ENCODE measurements around the gene CA5B.
"Not testable (repeated sequence)": the region's sequence is repeated elsewhere in the genome, so short reads cannot be mapped to it uniquely, and the experiment has no call there.

The CA5B gene

GRCh38 chrX:15739886-15740285 is 1.8 kb downstream of the CA5B start:
- DNase-seq (ENCODE audit: low read depth, low spot score) = no peak
- Histone ChIP-seq H3K9me3 (ENCODE audit: insufficient read depth, low read length) (no peaks in the 10 kb centered on the region), H3K36me3 (ENCODE audit: insufficient read depth, insufficient read length, low read length) (no peaks in the 10 kb centered on the region), H3K9ac (ENCODE audit: insufficient read length, low read depth) (no peak overlapping the region), H3K4me3 (ENCODE audit: insufficient read length, low read depth) (no peak overlapping the region), H3K27me3 (ENCODE audit: insufficient read depth, insufficient read length) (peaks cover 6% of the 10 kb centered on the region), H3K4me1 (ENCODE audit: insufficient read depth, insufficient read length) (peaks cover 2% of the 10 kb centered on the region)
- TF ChIP-seq YY1 (IDR thresholded peaks at IDR 0.05; ENCODE audit: insufficient read depth, insufficient read length) (no peak), ZNF274 (IDR thresholded peaks at IDR 0.05; ENCODE audit: low read depth, low read length) (no peak), SUZ12 (IDR thresholded peaks at IDR 0.05; ENCODE audit: extremely low read depth, insufficient read depth, insufficient read length) (no peak)

DNA sequence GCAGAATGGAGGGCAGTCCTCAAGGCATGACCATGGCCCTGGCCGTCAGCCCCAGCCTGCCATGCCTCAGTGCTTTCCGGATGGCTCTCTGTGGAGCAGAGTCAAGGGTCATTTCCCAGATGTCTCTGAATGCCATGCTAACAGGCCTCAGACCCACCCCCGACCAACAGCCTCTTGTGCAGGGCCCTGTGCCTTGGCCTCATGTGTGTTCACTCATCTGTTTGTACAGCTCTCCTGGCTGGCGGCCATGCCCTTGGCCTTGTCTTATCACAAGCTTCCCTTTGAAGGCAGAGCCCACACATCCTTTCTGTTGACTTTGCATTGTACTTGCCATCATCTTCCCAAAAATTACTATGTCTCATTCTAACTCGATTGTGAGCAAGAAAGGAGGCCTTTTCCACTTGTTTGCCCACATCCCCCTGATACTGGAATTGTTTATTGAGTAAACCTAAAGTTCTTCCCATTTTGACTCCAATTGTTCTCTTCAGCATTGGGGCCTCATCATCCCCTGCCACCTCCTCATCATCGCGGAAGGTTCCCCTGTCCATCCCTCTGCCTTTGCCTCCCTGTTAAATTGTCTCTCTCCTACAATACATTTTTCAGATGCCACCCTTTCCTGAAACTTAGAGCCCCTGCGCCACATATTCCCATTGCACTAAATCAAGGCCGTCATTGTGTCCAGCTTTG is 6.3 kb downstream of the CA5B start:
- no peak for DNase-seq (ENCODE audit: low read depth, low spot score)
- Histone ChIP-seq H3K4me3 (ENCODE audit: insufficient read length, low read depth) (no peak overlapping the region), H3K36me3 (ENCODE audit: insufficient read depth, insufficient read length, low read length) (no peaks in the 10 kb centered on the region), H3K9me3 (ENCODE audit: insufficient read depth, low read length) (no peaks in the 10 kb centered on the region), H3K27me3 (ENCODE audit: insufficient read depth, insufficient read length) (peaks cover 2% of the 10 kb centered on the region), H3K4me1 (ENCODE audit: insufficient read depth, insufficient read length) (no peaks in the 10 kb centered on the region), H3K9ac (ENCODE audit: insufficient read length, low read depth) (no peak overlapping the region)
- TF ChIP-seq ZNF274 (IDR thresholded peaks at IDR 0.05; ENCODE audit: low read depth, low read length) (no peak), SUZ12 (IDR thresholded peaks at IDR 0.05; ENCODE audit: extremely low read depth, insufficient read depth, insufficient read length) (no peak), YY1 (IDR thresholded peaks at IDR 0.05; ENCODE audit: insufficient read depth, insufficient read length) (no peak)

DNA sequence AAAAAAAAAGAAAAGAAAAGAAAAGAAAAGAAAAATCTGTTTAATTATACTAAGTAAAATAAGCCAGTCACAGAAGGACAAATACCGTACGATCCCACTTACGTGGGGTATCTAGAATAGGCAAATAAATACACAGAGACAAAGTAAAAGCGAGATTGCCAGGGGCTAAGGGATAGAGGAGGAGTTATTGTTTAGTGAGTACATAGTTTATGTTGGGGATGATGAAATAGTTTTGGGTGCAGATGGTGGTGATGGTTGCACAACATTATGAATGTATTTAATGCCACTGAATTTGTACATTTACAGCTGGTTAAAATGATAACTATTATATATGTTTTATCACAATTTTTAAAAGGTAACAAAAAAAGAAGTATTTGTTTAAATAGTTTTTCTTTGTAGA is 7.1 kb downstream of the CA5B start:
- Histone ChIP-seq H3K9me3 (ENCODE audit: insufficient read depth, low read length) (no peaks in the 10 kb centered on the region), H3K27me3 (ENCODE audit: insufficient read depth, insufficient read length) (no peaks in the 10 kb centered on the region), H3K9ac (ENCODE audit: insufficient read length, low read depth) (no peak overlapping the region), H3K36me3 (ENCODE audit: insufficient read depth, insufficient read length, low read length) (no peaks in the 10 kb centered on the region), H3K4me3 (ENCODE audit: insufficient read length, low read depth) (no peak overlapping the region), H3K4me1 (ENCODE audit: insufficient read depth, insufficient read length) (no peaks in the 10 kb centered on the region)
- TF ChIP-seq SUZ12 (IDR thresholded peaks at IDR 0.05; ENCODE audit: extremely low read depth, insufficient read depth, insufficient read length) (no peak), YY1 (IDR thresholded peaks at IDR 0.05; ENCODE audit: insufficient read depth, insufficient read length) (no peak), ZNF274 (IDR thresholded peaks at IDR 0.05; ENCODE audit: low read depth, low read length) (no peak)
- DNase-seq (ENCODE audit: low read depth, low spot score) = no peak

GRCh38 chrX:15746651-15747050 is 8.6 kb downstream of the CA5B start:
- H3K36me3 ChIP-seq (ENCODE audit: insufficient read depth, insufficient read length, low read length); H3K4me3 ChIP-seq (ENCODE audit: insufficient read length, low read depth); H3K9ac ChIP-seq (ENCODE audit: insufficient read length, low read depth); DNase-seq (ENCODE audit: low read depth, low spot score); H3K9me3 ChIP-seq (ENCODE audit: insufficient read depth, low read length); H3K27me3 ChIP-seq (ENCODE audit: insufficient read depth, insufficient read length); H3K4me1 ChIP-seq (ENCODE audit: insufficient read depth, insufficient read length): not testable (repeated sequence)

DNA sequence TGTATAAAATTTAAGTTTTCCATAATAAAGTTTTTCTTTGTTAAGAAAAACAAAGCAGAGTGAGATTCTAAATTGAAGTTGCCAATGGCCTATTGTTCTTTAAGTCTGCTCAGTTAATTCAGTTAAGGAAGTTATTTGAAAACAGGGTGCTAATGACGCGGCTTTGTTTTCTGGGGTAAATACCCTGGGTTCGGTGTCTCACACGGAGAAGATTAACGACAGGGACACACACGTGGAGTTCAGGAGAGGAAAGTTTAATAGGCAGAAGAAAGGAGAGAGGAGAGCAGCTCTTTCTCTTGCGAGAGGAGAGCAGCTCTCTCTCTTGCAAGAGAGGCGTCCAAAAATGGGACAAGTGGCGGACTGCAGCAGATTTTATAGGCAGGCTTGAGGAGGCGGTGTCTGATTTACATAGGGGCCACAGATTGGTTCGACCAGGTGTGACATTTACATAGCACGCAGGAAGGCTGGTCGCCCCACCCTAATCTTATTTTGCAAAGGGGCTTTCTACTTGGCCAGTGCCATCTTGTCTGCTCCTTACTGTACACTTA is 9.6 kb downstream of the CA5B start:
- H3K36me3 ChIP-seq (ENCODE audit: insufficient read depth, insufficient read length, low read length) = no peaks in the 10 kb centered on the region
- no peak overlapping the region for H3K9ac ChIP-seq (ENCODE audit: insufficient read length, low read depth)
- H3K4me1 ChIP-seq (ENCODE audit: insufficient read depth, insufficient read length) = peaks cover 3% of the 10 kb centered on the region
- H3K4me3 ChIP-seq (ENCODE audit: insufficient read length, low read depth) = no peak overlapping the region
- no peaks in the 10 kb centered on the region for H3K27me3 ChIP-seq (ENCODE audit: insufficient read depth, insufficient read length)
- DNase-seq (ENCODE audit: low read depth, low spot score) = no peak
- TF ChIP-seq ZNF274 (IDR thresholded peaks at IDR 0.05; ENCODE audit: low read depth, low read length) (no peak), YY1 (IDR thresholded peaks at IDR 0.05; ENCODE audit: insufficient read depth, insufficient read length) (no peak), SUZ12 (IDR thresholded peaks at IDR 0.05; ENCODE audit: extremely low read depth, insufficient read depth, insufficient read length) (no peak)
- no peaks in the 10 kb centered on the region for H3K9me3 ChIP-seq (ENCODE audit: insufficient read depth, low read length)

DNA sequence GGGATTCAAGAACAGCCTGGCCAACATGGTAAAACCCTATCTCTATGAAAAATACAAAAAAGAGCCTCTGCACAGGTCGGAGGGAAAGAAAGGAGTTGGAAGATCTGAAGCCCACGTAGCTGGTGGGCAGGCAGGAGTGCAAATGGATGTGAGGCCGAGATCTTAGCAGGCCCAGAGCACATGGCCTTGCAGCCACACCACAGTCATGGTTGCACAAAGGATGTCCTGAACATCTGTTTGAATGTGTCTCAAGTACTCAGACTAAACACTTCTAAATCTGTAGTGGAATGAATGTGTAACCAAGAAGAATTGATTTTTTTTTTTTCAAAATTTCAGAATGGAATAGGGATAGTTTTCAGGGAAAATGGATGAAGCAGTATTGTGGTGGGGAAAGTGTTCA is 10.8 kb downstream of the CA5B start:
- H3K27me3 ChIP-seq (ENCODE audit: insufficient read depth, insufficient read length) = no peaks in the 10 kb centered on the region
- peaks cover 3% of the 10 kb centered on the region for H3K4me1 ChIP-seq (ENCODE audit: insufficient read depth, insufficient read length)
- no peaks in the 10 kb centered on the region for H3K36me3 ChIP-seq (ENCODE audit: insufficient read depth, insufficient read length, low read length)
- no peak overlapping the region for H3K4me3 ChIP-seq (ENCODE audit: insufficient read length, low read depth)
- H3K9me3 ChIP-seq (ENCODE audit: insufficient read depth, low read length) = no peaks in the 10 kb centered on the region
- H3K9ac ChIP-seq (ENCODE audit: insufficient read length, low read depth) = no peak overlapping the region
- TF ChIP-seq YY1 (IDR thresholded peaks at IDR 0.05; ENCODE audit: insufficient read depth, insufficient read length) (no peak), SUZ12 (IDR thresholded peaks at IDR 0.05; ENCODE audit: extremely low read depth, insufficient read depth, insufficient read length) (no peak), ZNF274 (IDR thresholded peaks at IDR 0.05; ENCODE audit: low read depth, low read length) (no peak)
- no peak for DNase-seq (ENCODE audit: low read depth, low spot score)

DNA sequence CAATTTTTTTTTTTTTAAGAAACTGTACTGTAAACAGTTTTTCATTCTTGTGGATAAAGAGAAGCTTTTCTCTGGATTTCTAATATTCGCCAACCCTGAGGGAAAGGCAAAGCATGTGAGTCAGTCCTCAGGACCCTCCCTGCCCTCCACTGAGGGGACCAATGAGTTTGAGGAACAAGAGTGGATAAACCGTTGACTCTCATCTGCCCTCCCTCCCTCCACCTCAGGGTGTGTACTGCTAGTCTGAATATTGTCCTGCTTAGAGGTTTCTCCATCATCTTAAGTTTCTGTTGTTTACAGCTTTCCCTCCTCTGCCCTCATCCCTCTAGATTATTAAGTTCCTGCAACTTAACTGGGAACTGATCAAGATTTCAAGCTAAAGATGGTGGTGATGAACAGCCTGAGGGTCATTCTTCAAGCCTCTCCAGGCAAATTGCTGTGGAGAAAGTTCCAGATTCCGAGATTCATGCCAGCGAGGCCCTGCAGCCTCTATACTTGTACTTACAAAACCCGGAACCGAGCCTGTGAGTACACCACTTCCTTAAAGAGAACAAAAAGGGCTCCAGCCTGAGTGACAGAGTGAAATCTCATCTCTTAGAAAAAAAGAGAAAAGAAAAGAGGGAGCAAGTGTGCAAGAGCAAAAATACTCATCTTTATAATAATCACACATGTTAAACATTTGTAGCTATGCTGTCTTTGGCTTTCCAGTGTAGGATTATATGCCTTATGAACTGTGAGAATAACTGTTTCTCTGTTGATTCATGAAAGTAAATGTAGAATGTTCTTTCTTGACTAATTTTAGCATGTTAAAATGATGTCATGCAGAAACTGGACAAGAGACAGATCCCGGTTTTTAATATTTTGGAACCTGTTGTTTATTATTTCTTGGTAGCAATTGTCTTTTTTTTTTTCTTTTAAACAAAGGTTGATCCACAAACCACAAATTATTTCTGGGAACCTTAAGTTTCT is 11.9 kb downstream of the CA5B start:
- H3K4me1 ChIP-seq (ENCODE audit: insufficient read depth, insufficient read length) = peaks cover 3% of the 10 kb centered on the region
- no peaks in the 10 kb centered on the region for H3K36me3 ChIP-seq (ENCODE audit: insufficient read depth, insufficient read length, low read length)
- H3K27me3 ChIP-seq (ENCODE audit: insufficient read depth, insufficient read length) = no peaks in the 10 kb centered on the region
- H3K9ac ChIP-seq (ENCODE audit: insufficient read length, low read depth) = no peak overlapping the region
- TF ChIP-seq ZNF274 (IDR thresholded peaks at IDR 0.05; ENCODE audit: low read depth, low read length) = no peak
- no peak for DNase-seq (ENCODE audit: low read depth, low spot score)
- H3K9me3 ChIP-seq (ENCODE audit: insufficient read depth, low read length) = no peaks in the 10 kb centered on the region
- H3K4me3 ChIP-seq (ENCODE audit: insufficient read length, low read depth) = no peak overlapping the region
